Bronchial epithelial cell (primary cell): ENCODE results near the gene CYFIP2. TPM values are rescaled to one million over a fixed set of nuclear protein-coding genes. Genes with fewer than 3 reads are reported as not detected.

Source experiments
- DNase-seq: peaks from one replicate; pipeline ENCODE4 v3.0.0-alpha.2; 2010; ENCODE audit warnings: low read depth
- FAIRE-seq: peaks from 2 replicates; lab custom pipeline; 2011; peaks lifted over from hg19 to GRCh38; lab: Jason Lieb, UNC
- H3K27me3 ChIP-seq: 2 replicates; pipeline ENCODE4 v1.5.1; 2011; ENCODE audit warnings: low read length; ENCODE audit not compliant: control insufficient read depth, insufficient read depth
- H3K36me3 ChIP-seq: 2 replicates; pipeline ENCODE4 v1.5.1; 2011; ENCODE audit warnings: low read length; ENCODE audit not compliant: control insufficient read depth, insufficient read depth
- H3K4me3 ChIP-seq: 2 replicates; pipeline ENCODE4 v1.5.1; 2011; ENCODE audit warnings: mild to moderate bottlenecking, low read depth, low read length, control low read depth
- CTCF ChIP-seq: IDR thresholded peaks from 2 replicates; pipeline ENCODE4 v1.5.1; 2011; ENCODE audit warnings: mild to moderate bottlenecking, moderate library complexity, low read length, control low read depth, inconsistent platforms; ENCODE audit not compliant: insufficient read depth, severe bottlenecking
- total RNA-seq: library from RNA; depleted of rRNA; stranded (reverse); fragments of >200 nt; gene quantifications from 2 replicates; pipeline ENCODE4 v1.2.1, GENCODE V29; 2014

Gene CYFIP2
- total RNA-seq, 1 donor from 2014 or later, result 3.9 TPM

- H3K4me3 ChIP-seq, result no peak overlapping the region
- DNase-seq (no peak), FAIRE-seq (no peak)
- peaks cover 1% of the 10 kb centered on the region for H3K27me3 ChIP-seq
- no peaks in the 10 kb centered on the region for H3K36me3 ChIP-seq
- no peak for TF ChIP-seq CTCF
These were observed 19.6 kb downstream of the CYFIP2 start for GRCh38 chr5:157285310-157286035.

- no peak for TF ChIP-seq CTCF
- Histone ChIP-seq H3K4me3 (no peak overlapping the region), H3K36me3 (no peaks in the 10 kb centered on the region), H3K27me3 (peaks cover 1% of the 10 kb centered on the region)
- DNase-seq (no peak), FAIRE-seq (no peak)
These were observed 20.9 kb downstream of the CYFIP2 start for GRCh38 chr5:157286761-157287211.

- FAIRE-seq, result no peak
- TF ChIP-seq CTCF, result no peak
These were observed 22.7 kb downstream of the CYFIP2 start for GRCh38 chr5:157288405-157289163.

GRCh38 chr5:157289164-157289819 is 23.4 kb downstream of the CYFIP2 start:
- Histone ChIP-seq H3K4me3 (no peak overlapping the region), H3K36me3 (no peaks in the 10 kb centered on the region), H3K27me3 (no peaks in the 10 kb centered on the region)
- TF ChIP-seq CTCF, result no peak
- no peak for FAIRE-seq
- no peak for DNase-seq

More at GRCh38 chr5:157288405-157289163, 22.7 kb downstream of the CYFIP2 start:
- no peak for DNase-seq
- Histone ChIP-seq H3K4me3 (no peak overlapping the region), H3K27me3 (no peaks in the 10 kb centered on the region), H3K36me3 (no peaks in the 10 kb centered on the region)

- H3K36me3 ChIP-seq, result no peaks in the 10 kb centered on the region
- no peak for DNase-seq
- FAIRE-seq, result no peak
- H3K4me3 ChIP-seq, result no peak overlapping the region
- H3K27me3 ChIP-seq, result no peaks in the 10 kb centered on the region
- no peak for TF ChIP-seq CTCF
These were observed 24.4 kb downstream of the CYFIP2 start for GRCh38 chr5:157290156-157290980.
